Left kidney (tissue), 2 donors: ENCODE data around the gene RNF32. TPM values are rescaled to one million over a fixed set of nuclear protein-coding genes. Genes with fewer than 3 reads are reported as not detected.
A peak's percentile ranks its signal among the peaks of the same experiment; 100 is the strongest.
"Not testable (repeated sequence)": the region's sequence is repeated elsewhere in the genome, so short reads cannot be mapped to it uniquely, and the experiment has no call there.

Experiments used
- DNase-seq: peaks from one replicate; pipeline ENCODE4 v3.0.0-alpha.2; 2013
- polyA plus RNA-seq: library from polyadenylated mRNA; unstranded; fragments of 120-200 nt; gene quantifications from one replicate; pipeline ENCODE4 v1.2.1, GENCODE V29; 2013; ENCODE audit not compliant: insufficient read length

The RNF32 gene
- polyA plus RNA-seq, 1 donor = 3.9 TPM

GRCh38 chr7:156642306-156643045 is 1.9 kb downstream of the RNF32 start:
- DNase-seq = no peak

DNA sequence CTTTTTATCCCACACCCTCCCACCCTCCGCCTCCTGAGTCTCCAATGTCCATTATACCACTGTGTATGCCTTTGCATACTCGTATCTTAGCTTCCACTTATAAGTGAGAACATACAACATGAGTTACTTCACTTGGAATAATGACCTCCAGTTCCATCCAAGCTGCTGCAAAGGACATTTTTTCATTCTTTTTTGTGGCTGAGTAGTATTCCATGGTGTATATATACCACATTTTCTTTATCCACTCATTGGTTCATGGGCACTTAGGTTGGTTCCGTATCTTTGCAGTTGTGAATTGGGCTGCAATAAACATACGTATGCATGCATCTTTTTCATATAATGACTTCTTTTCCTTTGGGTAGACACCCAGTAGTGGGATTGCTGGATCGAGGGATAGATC is 6.8 kb downstream of the RNF32 start:
- DNase-seq = not testable (repeated sequence)

GRCh38 chr7:156650042-156650441 is 9.5 kb downstream of the RNF32 start:
- peak; percentile 33 for DNase-seq

DNA sequence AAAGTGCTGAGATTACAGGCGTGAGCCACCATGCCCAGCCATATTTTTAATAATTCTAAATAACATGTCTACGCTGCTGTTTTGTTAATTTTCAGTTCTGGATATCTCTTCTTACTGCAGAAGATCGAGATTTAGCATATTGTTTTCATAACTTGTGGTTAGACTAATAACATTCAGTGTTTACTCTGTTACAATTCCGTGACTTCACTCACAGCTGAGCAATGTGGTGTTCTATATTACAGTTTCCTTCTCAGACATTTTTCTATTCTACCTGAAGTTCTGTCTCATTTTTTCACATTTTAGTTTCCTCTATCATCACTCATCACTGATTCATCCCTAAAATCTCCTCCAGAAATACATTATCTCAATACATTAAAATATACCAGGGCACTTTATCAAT is 10.9 kb downstream of the RNF32 start:
- no peak for DNase-seq

DNA sequence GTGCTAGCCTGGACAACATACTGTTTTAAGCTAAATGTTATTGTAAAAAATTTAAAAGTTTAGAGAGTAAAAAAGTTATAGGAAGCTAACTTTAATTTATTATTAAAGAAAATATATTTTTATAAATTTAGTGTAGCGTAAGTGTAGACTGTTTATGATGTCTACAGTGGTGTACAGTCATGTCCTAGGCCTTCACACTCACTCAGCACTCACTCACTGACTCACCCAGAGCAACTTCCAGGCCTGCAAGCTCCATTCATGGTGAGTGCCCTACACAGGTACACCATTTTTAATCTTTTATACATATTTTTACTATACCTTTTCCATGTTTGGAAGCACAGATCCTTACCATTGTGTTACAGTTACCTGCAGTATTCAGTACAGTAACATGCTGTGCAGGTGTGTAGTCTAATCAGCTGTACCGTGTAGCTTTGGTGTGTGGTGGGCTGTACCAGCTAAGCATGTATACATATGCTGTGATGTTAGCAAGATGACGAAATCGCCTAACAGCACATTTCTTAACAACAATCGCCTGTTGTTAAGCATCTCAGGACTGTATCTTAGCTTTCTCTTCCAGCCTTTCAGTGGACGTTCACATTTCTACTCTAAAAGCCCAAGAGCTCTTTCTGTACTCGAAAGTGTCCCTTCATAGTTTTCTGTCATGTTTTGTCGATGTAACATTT is 12.5 kb downstream of the RNF32 start:
- DNase-seq = no peak

- DNase-seq = no peak
Observed at GRCh38 chr7:156654511-156655234, 14.1 kb downstream of the RNF32 start.

GRCh38 chr7:156655251-156655650 is 14.7 kb downstream of the RNF32 start:
- DNase-seq = no peak

GRCh38 chr7:156655983-156656382 is 15.4 kb downstream of the RNF32 start:
- DNase-seq = no peak

GRCh38 chr7:156656598-156656997 is 16.0 kb downstream of the RNF32 start:
- no peak for DNase-seq

DNA sequence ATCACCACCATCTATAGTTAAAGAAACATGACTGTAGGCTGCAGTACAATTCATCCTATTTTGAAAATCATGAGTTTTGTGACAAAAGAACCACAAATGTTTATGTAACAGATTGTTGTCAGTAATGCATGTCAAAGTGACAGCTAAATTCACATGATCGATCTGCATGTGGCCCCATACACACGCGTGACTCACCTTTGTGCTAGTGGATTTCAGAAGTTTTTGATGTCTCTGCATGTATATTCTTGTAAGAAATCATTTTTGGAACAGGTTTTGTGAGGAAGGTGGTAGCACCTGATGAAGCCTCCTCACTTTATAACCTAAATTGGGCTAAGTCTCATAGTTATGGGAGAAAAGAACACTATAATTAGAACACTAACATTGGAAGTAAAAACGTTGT is 17.1 kb downstream of the RNF32 start:
- no peak for DNase-seq

GRCh38 chr7:156659203-156659602 is 18.6 kb downstream of the RNF32 start:
- DNase-seq = no peak

- DNase-seq = no peak
Observed at GRCh38 chr7:156659961-156660360, 19.4 kb downstream of the RNF32 start.

DNA sequence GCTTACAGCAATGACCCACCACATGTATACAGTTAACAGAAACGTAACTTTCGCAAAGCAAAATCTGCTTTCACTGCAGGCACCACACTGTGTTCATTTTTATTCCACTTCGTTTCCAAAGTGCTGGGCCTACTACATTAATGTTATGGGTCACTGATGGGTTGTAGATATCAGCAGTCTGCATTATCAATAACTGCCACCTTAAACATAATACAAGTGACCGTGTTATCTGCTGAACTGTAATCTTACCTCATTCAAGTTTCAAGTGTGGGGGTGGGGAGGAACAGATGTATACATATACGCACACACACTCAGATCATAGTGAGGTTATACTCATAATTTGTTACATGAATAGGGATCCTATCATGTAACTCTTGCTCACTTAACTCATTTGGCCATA is 21.1 kb downstream of the RNF32 start:
- DNase-seq = no peak

GRCh38 chr7:156662277-156662676 is 21.7 kb downstream of the RNF32 start:
- DNase-seq = no peak

- no peak for DNase-seq
Observed at GRCh38 chr7:156665101-156665500, 24.5 kb downstream of the RNF32 start.

- no peak for DNase-seq
Observed at GRCh38 chr7:156666368-156667109, 26.0 kb downstream of the RNF32 start.

DNA sequence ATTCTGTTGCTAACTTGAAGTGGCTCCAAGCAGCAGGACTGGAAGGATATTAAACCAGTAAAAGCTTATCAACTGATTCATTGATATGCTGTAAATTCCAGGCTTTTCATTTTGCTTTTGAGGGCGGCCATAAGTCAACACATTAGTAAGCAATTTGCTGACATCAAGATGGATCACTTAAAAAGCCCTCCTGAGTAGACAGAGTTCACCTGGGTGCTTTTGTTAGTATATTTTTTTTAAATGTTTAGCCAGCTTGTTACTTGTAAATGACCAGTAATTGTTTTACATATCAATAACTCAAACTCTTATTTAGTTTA is 26.5 kb downstream of the RNF32 start:
- DNase-seq = no peak

DNA sequence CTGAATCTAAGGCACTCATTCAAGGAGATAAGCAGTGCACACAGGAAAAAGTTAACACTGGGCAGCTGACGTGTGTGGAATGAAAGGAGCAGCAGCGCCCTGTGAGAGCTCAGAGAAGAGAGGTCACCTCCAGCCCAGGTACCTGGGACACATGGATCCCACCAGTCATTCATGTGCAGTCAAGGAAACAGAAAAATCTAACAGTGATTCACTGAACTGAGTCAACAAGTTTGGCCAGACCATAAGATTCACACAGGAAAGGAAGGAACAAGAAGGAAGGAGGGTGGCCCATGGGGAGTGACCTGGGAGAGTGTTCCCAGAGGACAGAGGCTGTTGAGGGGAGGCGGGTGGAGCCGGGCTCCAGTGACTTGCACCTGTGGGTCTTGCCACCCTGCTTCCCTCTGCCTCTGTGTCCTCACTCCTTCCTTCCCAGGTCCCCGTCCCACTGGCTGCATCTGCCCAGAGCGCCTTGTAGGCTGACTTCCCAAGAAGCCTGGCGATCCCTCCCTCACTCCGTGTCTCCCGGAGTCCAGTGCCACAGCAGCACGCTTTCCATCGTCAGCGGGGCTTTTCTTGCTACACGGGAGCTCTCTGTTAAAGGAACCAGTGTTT is 27.7 kb downstream of the RNF32 start:
- no peak for DNase-seq

DNA sequence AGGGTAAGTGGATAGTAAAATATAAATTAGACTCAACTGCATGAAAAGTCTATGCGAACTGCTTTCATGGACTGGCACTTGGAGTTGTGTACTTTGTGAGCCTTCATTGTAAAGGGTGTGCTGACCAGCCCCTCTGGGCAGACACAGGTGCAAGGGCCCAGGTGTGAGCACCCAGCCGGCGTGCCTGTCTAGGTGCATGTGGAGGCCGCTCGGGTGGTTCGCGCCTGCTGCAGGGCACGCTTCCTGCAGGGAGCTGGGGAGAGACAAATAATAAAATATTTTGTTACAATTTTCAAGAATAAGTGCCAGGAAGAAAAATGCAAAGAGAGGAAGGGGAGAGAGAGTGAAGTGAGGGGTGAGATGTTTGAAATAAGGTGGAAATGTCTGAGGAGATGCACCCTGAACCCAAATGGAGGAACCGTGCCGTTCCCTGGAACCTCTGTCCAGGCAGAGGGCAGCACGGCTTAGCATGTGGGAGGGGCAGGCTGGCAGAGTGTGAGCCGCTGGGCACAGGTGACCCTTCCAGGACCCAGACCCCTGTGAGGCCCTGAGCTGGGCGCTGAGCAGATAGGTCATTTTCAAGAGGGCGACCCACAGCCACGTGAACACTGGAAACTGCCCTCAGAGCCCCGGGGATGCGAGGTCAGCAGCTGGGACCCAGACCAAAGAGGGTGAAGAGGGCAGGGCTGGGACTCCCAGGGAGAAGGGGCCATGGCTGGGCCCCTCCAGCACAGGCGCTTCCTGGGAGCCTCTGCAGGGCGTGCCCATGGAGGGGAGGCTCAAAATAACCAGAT is 28.7 kb downstream of the RNF32 start:
- no peak for DNase-seq

DNA sequence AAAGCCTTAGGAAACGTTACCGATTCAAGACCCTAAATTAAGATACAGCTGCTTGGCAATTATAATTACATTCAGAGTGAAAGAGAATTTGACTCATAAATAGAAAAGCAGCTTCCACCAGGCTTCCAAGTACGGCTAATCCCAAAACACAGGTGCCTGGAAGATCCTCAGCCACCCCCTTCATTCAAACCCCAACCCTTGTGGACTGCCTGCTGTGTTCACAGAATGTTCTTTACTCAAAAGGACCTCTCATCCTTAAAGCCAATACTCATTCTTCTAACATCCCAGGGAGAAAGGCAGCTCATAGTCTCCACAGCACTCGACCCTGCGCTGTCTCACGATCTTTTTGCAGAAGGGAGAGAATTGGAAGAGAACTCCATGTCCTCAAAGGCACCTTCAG is 32.9 kb downstream of the RNF32 start:
- DNase-seq = no peak

DNA sequence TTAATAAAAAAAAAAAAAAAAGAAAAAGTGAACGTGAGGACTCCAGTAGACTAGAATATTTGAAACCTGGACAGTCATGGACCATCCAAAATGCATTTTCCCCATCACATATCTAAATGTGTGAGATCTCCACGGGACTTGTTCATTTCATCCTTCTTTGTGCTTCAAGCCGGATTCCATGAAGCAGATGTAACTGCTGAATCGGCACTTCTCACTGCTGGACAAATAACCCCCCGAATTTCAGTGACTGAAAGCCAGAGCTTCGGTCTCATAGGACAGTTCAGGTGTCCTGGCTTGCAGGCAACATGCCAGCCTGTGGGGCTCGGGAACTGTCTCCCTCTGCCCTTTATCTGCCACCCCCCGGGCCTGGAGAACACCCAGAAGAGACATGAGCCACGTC is 33.3 kb downstream of the RNF32 start:
- DNase-seq = no peak
